Fibroblast of villous mesenchyme (primary cell): ENCODE data around the gene BRCA1. TPM values are rescaled to one million over a fixed set of nuclear protein-coding genes. Genes with fewer than 3 reads are reported as not detected.
"Not testable (repeated sequence)": the region's sequence is repeated elsewhere in the genome, so short reads cannot be mapped to it uniquely, and the experiment has no call there.

ENCODE experiments used
- DNase-seq: peaks from one replicate; pipeline ENCODE4 v3.0.0-alpha.2; 2010; ENCODE audit warnings: low read depth
- H3K4me3 ChIP-seq: 2 replicates; pipeline ENCODE4 v1.5.1; 2011; ENCODE audit warnings: low read depth, mild to moderate bottlenecking, low read length
- CTCF ChIP-seq: IDR thresholded peaks from 2 replicates; pipeline ENCODE4 v1.5.1; 2012; ENCODE audit warnings: low read depth, mild to moderate bottlenecking, low read length; ENCODE audit not compliant: insufficient read depth
- total RNA-seq: library from RNA; depleted of rRNA; stranded (reverse); fragments of >200 nt; gene quantifications from 2 replicates; pipeline ENCODE4 v1.2.3, GENCODE V29; 2012

BRCA1 gene
- total RNA-seq, 1 donor, result 16.8 TPM

GRCh38 chr17:43125967-43126910 lies 1.1 kb upstream of the BRCA1 start:
- peak; percentile 37 for DNase-seq
- no peak for TF ChIP-seq CTCF

GRCh38 chr17:43118679-43119615 lies 6.2 kb downstream of the BRCA1 start:
- no peak overlapping the region for H3K4me3 ChIP-seq
- DNase-seq, result peak; percentile 40
- no peak for TF ChIP-seq CTCF

More at GRCh38 chr17:43125967-43126910, 1.1 kb upstream of the BRCA1 start:
- peak overlapping the region; percentile 83 for H3K4me3 ChIP-seq

- TF ChIP-seq CTCF, result no peak
Observed at GRCh38 chr17:43114151-43114552, 11.0 kb downstream of the BRCA1 start.

GRCh38 chr17:43106552-43106951 lies 18.6 kb downstream of the BRCA1 start:
- DNase-seq, result no peak
- TF ChIP-seq CTCF, result no peak
- no peak overlapping the region for H3K4me3 ChIP-seq

More at GRCh38 chr17:43114151-43114552, 11.0 kb downstream of the BRCA1 start:
- no peak overlapping the region for H3K4me3 ChIP-seq
- no peak for DNase-seq

- TF ChIP-seq CTCF, result no peak
- H3K4me3 ChIP-seq, result no peak overlapping the region
- no peak for DNase-seq
Observed at GRCh38 chr17:43105146-43105545, 20.0 kb downstream of the BRCA1 start.

GRCh38 chr17:43104665-43105064 lies 20.5 kb downstream of the BRCA1 start:
- no peak for TF ChIP-seq CTCF
- no peak overlapping the region for H3K4me3 ChIP-seq
- DNase-seq, result no peak

GRCh38 chr17:43095364-43095763 lies 29.8 kb downstream of the BRCA1 start:
- not testable (repeated sequence) for DNase-seq, H3K4me3 ChIP-seq
